Measurements from ENCODE around the gene MAFB. TPM values are rescaled to one million over a fixed set of nuclear protein-coding genes. Genes with fewer than 3 reads are reported as not detected.

The MAFB gene
- total and polyA plus RNA-seq, 7 donors: 5.4 to 43.3 (median 18.6) TPM

DNA sequence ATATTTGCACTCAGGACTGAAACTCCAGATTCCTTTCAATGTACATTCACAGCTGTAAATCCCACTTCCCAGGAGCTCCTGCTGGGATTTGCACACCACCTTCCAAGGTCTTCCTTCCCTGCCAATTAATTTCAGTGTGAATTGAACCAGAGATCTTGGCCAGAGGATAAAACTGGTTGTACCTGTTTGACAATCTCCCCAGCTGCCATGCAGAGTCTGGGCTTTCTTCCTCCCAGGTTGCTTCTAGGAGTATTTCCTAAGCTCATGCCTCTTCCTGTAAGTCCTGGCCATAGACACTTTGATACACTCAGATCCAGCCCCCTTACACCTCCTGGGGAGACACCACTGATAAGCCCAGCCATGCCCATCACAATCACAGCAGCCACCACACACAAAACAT, 15.6 kb downstream of the MAFB start:
- Histone ChIP-seq H3K9me3 (no peaks in the 10 kb centered on the region), H3K36me3 (no peaks in the 10 kb centered on the region), H3K4me1 (no peaks in the 10 kb centered on the region), H3K27me3 (peaks cover 0 to 16% (median 0%) of the 10 kb centered on the region in 3 donors), H3K4me3 (no peak overlapping the region), H3K27ac (no peak overlapping the region)
- intact Hi-C loops (cut with DNase I): no loop called here
- TF ChIP-seq POLR2AphosphoS5 (IDR thresholded peaks at IDR 0.05) (no peak), EP300 (IDR thresholded peaks at IDR 0.05) (no peak), POLR2A (IDR thresholded peaks at IDR 0.05) (no peak)
- TF ChIP-seq, protein P1, sequence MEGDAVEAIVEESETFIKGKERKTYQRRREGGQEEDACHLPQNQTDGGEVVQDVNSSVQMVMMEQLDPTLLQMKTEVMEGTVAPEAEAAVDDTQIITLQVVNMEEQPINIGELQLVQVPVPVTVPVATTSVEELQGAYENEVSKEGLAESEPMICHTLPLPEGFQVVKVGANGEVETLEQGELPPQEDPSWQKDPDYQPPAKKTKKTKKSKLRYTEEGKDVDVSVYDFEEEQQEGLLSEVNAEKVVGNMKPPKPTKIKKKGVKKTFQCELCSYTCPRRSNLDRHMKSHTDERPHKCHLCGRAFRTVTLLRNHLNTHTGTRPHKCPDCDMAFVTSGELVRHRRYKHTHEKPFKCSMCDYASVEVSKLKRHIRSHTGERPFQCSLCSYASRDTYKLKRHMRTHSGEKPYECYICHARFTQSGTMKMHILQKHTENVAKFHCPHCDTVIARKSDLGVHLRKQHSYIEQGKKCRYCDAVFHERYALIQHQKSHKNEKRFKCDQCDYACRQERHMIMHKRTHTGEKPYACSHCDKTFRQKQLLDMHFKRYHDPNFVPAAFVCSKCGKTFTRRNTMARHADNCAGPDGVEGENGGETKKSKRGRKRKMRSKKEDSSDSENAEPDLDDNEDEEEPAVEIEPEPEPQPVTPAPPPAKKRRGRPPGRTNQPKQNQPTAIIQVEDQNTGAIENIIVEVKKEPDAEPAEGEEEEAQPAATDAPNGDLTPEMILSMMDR (IDR thresholded peaks at IDR 0.05): no peak
- no peak for DNase-seq

- H3K4me3 ChIP-seq: no peak overlapping the region
- 93 to 94% methylated on average over 2 of the region's 2 CpGs for WGBS, 2 donors
These were observed 16.9 kb downstream of the MAFB start for GRCh38 chr20:40672095-40672494.

GRCh38 chr20:40670253-40670652, 18.8 kb downstream of the MAFB start:
- Histone ChIP-seq H3K27me3 (peaks cover 0 to 12% (median 0%) of the 10 kb centered on the region in 3 donors), H3K4me3 (no peak overlapping the region), H3K9me3 (no peaks in the 10 kb centered on the region), H3K36me3 (no peaks in the 10 kb centered on the region), H3K4me1 (no peaks in the 10 kb centered on the region), H3K27ac (no peak overlapping the region)
- TF ChIP-seq EP300 (IDR thresholded peaks at IDR 0.05) (no peak), POLR2AphosphoS5 (IDR thresholded peaks at IDR 0.05) (no peak), POLR2A (IDR thresholded peaks at IDR 0.05) (no peak)
- TF ChIP-seq, protein P1 (IDR thresholded peaks at IDR 0.05): no peak
- DNase-seq: no peak
- 94 to 99% methylated on average over 2 of the region's 2 CpGs for WGBS, 2 donors
- intact Hi-C loops (cut with DNase I): no loop called here

More at GRCh38 chr20:40672095-40672494, 16.9 kb downstream of the MAFB start:
- Histone ChIP-seq H3K9me3 (no peaks in the 10 kb centered on the region), H3K4me1 (no peaks in the 10 kb centered on the region), H3K27me3 (peaks cover 0 to 16% (median 0%) of the 10 kb centered on the region in 3 donors), H3K27ac (no peak overlapping the region), H3K36me3 (no peaks in the 10 kb centered on the region)
- intact Hi-C loops (cut with DNase I): no loop called here
- DNase-seq: no peak
- no peak for TF ChIP-seq POLR2A (IDR thresholded peaks at IDR 0.05)
- no peak for TF ChIP-seq EP300 (IDR thresholded peaks at IDR 0.05)
- TF ChIP-seq, protein P1 (IDR thresholded peaks at IDR 0.05): no peak
- TF ChIP-seq POLR2AphosphoS5 (IDR thresholded peaks at IDR 0.05): no peak

- H3K27me3 ChIP-seq: peaks cover 0 to 7% (median 0%) of the 10 kb centered on the region in 3 donors
- DNase-seq: no peak
- no peak overlapping the region for H3K27ac ChIP-seq
- no peak overlapping the region for H3K4me3 ChIP-seq
- no peaks in the 10 kb centered on the region for H3K9me3 ChIP-seq
- TF ChIP-seq POLR2AphosphoS5 (IDR thresholded peaks at IDR 0.05): no peak
- TF ChIP-seq, protein P1 (IDR thresholded peaks at IDR 0.05): no peak
- no peak for TF ChIP-seq EP300 (IDR thresholded peaks at IDR 0.05)
- TF ChIP-seq POLR2A (IDR thresholded peaks at IDR 0.05): no peak
- intact Hi-C loops (cut with DNase I): no loop called here
- no peaks in the 10 kb centered on the region for H3K4me1 ChIP-seq
- no peaks in the 10 kb centered on the region for H3K36me3 ChIP-seq
- WGBS, 2 donors: 42 to 73% methylated on average over 3 of the region's 3 CpGs
These were observed 19.3 kb downstream of the MAFB start for GRCh38 chr20:40669692-40670091.
